ENCODE results near the gene LRRC46. TPM values are rescaled to one million over a fixed set of nuclear protein-coding genes. Genes with fewer than 3 reads are reported as not detected.

LRRC46 gene
- total RNA-seq, 1 experiment from 2014 or later: 0.31 TPM

- no peaks in the 10 kb centered on the region for H3K27me3 Mint-ChIP-seq (ENCODE audit: low read depth)
These were observed 15.2 kb upstream of the LRRC46 start for GRCh38 chr17:47816111-47816735.

More at GRCh38 chr17:47816111-47816735, 15.2 kb upstream of the LRRC46 start:
- H4K5ac ChIP-seq (ENCODE audit: insufficient read length, low read depth, low read length): no peak overlapping the region
- H3K4ac ChIP-seq (ENCODE audit: low read depth, low read length): no peak overlapping the region
- H3K27ac ChIP-seq (ENCODE audit: insufficient read length, low read depth, low read length): no peak overlapping the region
- H3K14ac ChIP-seq (ENCODE audit: insufficient read depth, low read length): no peak overlapping the region; the same call in 1 of the 2 replicates
- no peaks in the 10 kb centered on the region for H3K4me1 ChIP-seq (ENCODE audit: insufficient read depth, low read length)
- H4K8ac ChIP-seq (replicated peaks; ENCODE audit: insufficient read length, low read depth, low read length): no peak overlapping the region
- H3K4me2 ChIP-seq (ENCODE audit: insufficient read depth, insufficient read length, low read length): no peak overlapping the region
- Mint-ChIP-seq H3K4me3 (no peak overlapping the region), H3K27ac (no peak overlapping the region), H3K36me3 (ENCODE audit: insufficient read depth in 1 of 3, low read depth in 3 of 3) (peaks cover 0 to 10% (median 0%) of the 10 kb centered on the region in 3 experiments; a peak in 3 of 7 replicates), H3K9me3 (no peaks in the 10 kb centered on the region; a peak in 1 of 5 replicates), H3K4me1 (peaks cover 6 to 8% of the 10 kb centered on the region in 2 experiments)
- no peaks in the 10 kb centered on the region for H3K9me3 ChIP-seq (ENCODE audit: control insufficient read depth, low read depth, low read length)
- H3K27me3 ChIP-seq (ENCODE audit: insufficient read depth, low read length): no peaks in the 10 kb centered on the region
- TF ChIP-seq CTCF (conservative IDR thresholded peaks at IDR 0.05): no peak
- H3K56ac ChIP-seq (ENCODE audit: insufficient read length, low read depth, low read length): no peak overlapping the region
- H2BK12ac ChIP-seq (ENCODE audit: insufficient read length, low read depth, low read length): no peak overlapping the region
- no peak overlapping the region for H4K91ac ChIP-seq (ENCODE audit: insufficient read length, low read depth, low read length)
- no peak overlapping the region for H2BK15ac ChIP-seq (ENCODE audit: low read depth, low read length)
- H2AFZ ChIP-seq (ENCODE audit: low read length): no peak overlapping the region
- no peaks in the 10 kb centered on the region for H4K20me1 ChIP-seq (ENCODE audit: control insufficient read depth, insufficient read depth, insufficient read length)
- DNase-seq: no peak
- H3K79me1 ChIP-seq (ENCODE audit: insufficient read depth, low read depth, low read length, poor library complexity, severe bottlenecking): no peaks in the 10 kb centered on the region
- no peak overlapping the region for H3K23ac ChIP-seq (ENCODE audit: insufficient read length, low read depth, low read length)
- no peak overlapping the region for H3K18ac ChIP-seq (ENCODE audit: insufficient read length, low read depth, low read length)
- H3T11ph ChIP-seq (ENCODE audit: low read length): no peak overlapping the region
- peaks cover 4% of the 10 kb centered on the region for H3K23me2 ChIP-seq (ENCODE audit: insufficient read length, low read depth, low read length, poor library complexity, severe bottlenecking)
- H3K79me2 ChIP-seq (ENCODE audit: insufficient read depth, low read length): no peaks in the 10 kb centered on the region; the same call in 1 of the 2 replicates
- no CpG with 5 or more reads among the region's 21 CpGs for WGBS (ENCODE audit: extremely low coverage, insufficient read length, low lambda C conversion rate)
- no peak overlapping the region for H3K9ac ChIP-seq (ENCODE audit: extremely low read depth, insufficient read length, low read length)
- H2BK120ac ChIP-seq (ENCODE audit: low read depth, low read length, poor library complexity, severe bottlenecking): no peak overlapping the region
- H2BK5ac ChIP-seq (ENCODE audit: insufficient read length, low read length): no peak overlapping the region
- no peak overlapping the region for H2BK20ac ChIP-seq (ENCODE audit: low read depth, low read length, poor library complexity, severe bottlenecking)
- no peak overlapping the region for H2AK5ac ChIP-seq (ENCODE audit: insufficient read length, low read length)

Data from H9 (cell line).